Measurements from ENCODE around the gene MAPKAPK2. TPM values are rescaled to one million over a fixed set of nuclear protein-coding genes. Genes with fewer than 3 reads are reported as not detected.

MAPKAPK2 gene
- polyA plus RNA-seq, 1 donor (not counting 4 experiments of a cell fraction or from before 2014, with no cell fraction given), result 41.5 TPM

- Histone ChIP-seq H4K20me1 (ENCODE audit: control insufficient read depth, extremely low read depth, insufficient read depth, low read length) (no peaks in the 10 kb centered on the region), H3K9ac (ENCODE audit: control insufficient read depth, extremely low read depth, insufficient read depth, low read length) (no peak overlapping the region), H3K27ac (ENCODE audit: control insufficient read depth, insufficient read depth, low read length) (no peak overlapping the region), H3K4me2 (ENCODE audit: control insufficient read depth, extremely low read depth, insufficient read depth, low read depth, low read length) (no peak overlapping the region), H3K9me3 (ENCODE audit: control insufficient read depth, low read depth, low read length) (no peaks in the 10 kb centered on the region), H3K79me2 (ENCODE audit: control insufficient read depth, insufficient read depth, low read length) (no peaks in the 10 kb centered on the region), H3K4me1 (ENCODE audit: control insufficient read depth, extremely low read depth, insufficient read depth, low read length) (peaks cover 8% of the 10 kb centered on the region), H3K9me1 (ENCODE audit: control insufficient read depth, extremely low read depth, insufficient read depth, low read length) (no peaks in the 10 kb centered on the region), H3K4me3 (ENCODE audit: control insufficient read depth in 2 of 3, extremely low read depth in 1 of 3, insufficient read depth in 2 of 3, low read depth in 1 of 3, low read length in 3 of 3) (no peak overlapping the region), H3K27me3 (ENCODE audit: control insufficient read depth, extremely low read depth, insufficient read depth, low read length) (no peaks in the 10 kb centered on the region), H3K36me3 (ENCODE audit: control insufficient read depth in 2 of 2, extremely low read depth in 1 of 2, insufficient read depth in 2 of 2, low read length in 2 of 2) (peaks cover 9 to 12% of the 10 kb centered on the region in 2 experiments), H2AFZ (ENCODE audit: control insufficient read depth, low read length) (no peak overlapping the region)
- FAIRE-seq (no peak), DNase-seq (ENCODE audit: low read depth, low spot score) (no peak)
- dilution Hi-C loops (cut with MboI; ENCODE audit: extremely low pct_ligation_motif_present, low sequenced_read_pairs), result no loop called here
- TF ChIP-seq, protein P1, sequence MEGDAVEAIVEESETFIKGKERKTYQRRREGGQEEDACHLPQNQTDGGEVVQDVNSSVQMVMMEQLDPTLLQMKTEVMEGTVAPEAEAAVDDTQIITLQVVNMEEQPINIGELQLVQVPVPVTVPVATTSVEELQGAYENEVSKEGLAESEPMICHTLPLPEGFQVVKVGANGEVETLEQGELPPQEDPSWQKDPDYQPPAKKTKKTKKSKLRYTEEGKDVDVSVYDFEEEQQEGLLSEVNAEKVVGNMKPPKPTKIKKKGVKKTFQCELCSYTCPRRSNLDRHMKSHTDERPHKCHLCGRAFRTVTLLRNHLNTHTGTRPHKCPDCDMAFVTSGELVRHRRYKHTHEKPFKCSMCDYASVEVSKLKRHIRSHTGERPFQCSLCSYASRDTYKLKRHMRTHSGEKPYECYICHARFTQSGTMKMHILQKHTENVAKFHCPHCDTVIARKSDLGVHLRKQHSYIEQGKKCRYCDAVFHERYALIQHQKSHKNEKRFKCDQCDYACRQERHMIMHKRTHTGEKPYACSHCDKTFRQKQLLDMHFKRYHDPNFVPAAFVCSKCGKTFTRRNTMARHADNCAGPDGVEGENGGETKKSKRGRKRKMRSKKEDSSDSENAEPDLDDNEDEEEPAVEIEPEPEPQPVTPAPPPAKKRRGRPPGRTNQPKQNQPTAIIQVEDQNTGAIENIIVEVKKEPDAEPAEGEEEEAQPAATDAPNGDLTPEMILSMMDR (optimal IDR thresholded peaks at IDR 0.05 in 1 of 3, IDR thresholded peaks at IDR 0.05 in 1 of 3, conservative IDR thresholded peaks at IDR 0.05 in 1 of 3; ENCODE audit: extremely low read depth in 1 of 3, insufficient read depth in 2 of 3, low read length in 3 of 3), result no peak
These were observed 54.8 kb downstream of the MAPKAPK2 start for GRCh38 chr1:206739411-206740076.

DNA sequence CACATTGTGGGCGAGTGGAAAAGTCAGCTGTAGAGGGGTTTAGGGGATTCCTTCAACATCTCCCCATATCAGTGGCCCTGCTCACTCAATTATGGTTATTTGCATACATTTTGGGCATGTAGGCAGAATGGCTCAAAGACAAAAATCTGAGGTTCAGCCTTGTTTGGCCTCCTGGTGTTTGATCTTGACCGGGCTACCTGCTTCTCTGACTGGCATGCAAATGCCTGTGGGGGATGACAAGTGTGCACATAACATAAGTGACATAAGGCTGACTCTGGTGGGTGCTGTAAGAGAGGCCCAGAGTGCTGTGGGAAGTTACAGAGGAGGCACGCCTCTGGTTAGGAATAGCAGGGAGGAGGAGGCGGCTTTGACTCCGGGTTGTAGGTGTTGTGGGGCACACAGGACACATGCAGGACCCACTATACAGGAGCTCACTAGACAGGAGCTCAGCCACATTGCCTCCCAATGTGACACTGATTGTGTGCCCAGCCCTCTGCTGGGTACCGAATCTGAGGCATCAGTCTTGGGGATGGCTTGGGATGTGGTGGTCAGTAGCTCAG, 56.5 kb downstream of the MAPKAPK2 start:
- no peaks in the 10 kb centered on the region for H3K36me3 ChIP-seq (ENCODE audit: control insufficient read depth in 2 of 2, extremely low read depth in 1 of 2, insufficient read depth in 2 of 2, low read length in 2 of 2)
- no peaks in the 10 kb centered on the region for H3K9me1 ChIP-seq (ENCODE audit: control insufficient read depth, extremely low read depth, insufficient read depth, low read length)
- dilution Hi-C loops (cut with MboI; ENCODE audit: extremely low pct_ligation_motif_present, low sequenced_read_pairs), result no loop called here
- H3K4me2 ChIP-seq (ENCODE audit: control insufficient read depth, extremely low read depth, insufficient read depth, low read depth, low read length), result no peak overlapping the region
- H3K4me3 ChIP-seq (ENCODE audit: control insufficient read depth in 2 of 3, extremely low read depth in 1 of 3, insufficient read depth in 2 of 3, low read depth in 1 of 3, low read length in 3 of 3), result no peak overlapping the region
- H3K79me2 ChIP-seq (ENCODE audit: control insufficient read depth, insufficient read depth, low read length), result no peaks in the 10 kb centered on the region
- DNase-seq (ENCODE audit: low read depth, low spot score) (no peak), FAIRE-seq (no peak)
- TF ChIP-seq, protein P1 (optimal IDR thresholded peaks at IDR 0.05 in 1 of 3, IDR thresholded peaks at IDR 0.05 in 1 of 3, conservative IDR thresholded peaks at IDR 0.05 in 1 of 3; ENCODE audit: extremely low read depth in 1 of 3, insufficient read depth in 2 of 3, low read length in 3 of 3), result no peak
- TF ChIP-seq EZH2 (IDR thresholded peaks at IDR 0.05; ENCODE audit: low read length), result no peak
- H3K27me3 ChIP-seq (ENCODE audit: control insufficient read depth, extremely low read depth, insufficient read depth, low read length), result no peaks in the 10 kb centered on the region
- H4K20me1 ChIP-seq (ENCODE audit: control insufficient read depth, extremely low read depth, insufficient read depth, low read length), result no peaks in the 10 kb centered on the region
- H2AFZ ChIP-seq (ENCODE audit: control insufficient read depth, low read length), result no peak overlapping the region
- H3K4me1 ChIP-seq (ENCODE audit: control insufficient read depth, extremely low read depth, insufficient read depth, low read length), result peaks cover 8% of the 10 kb centered on the region
- H3K9me3 ChIP-seq (ENCODE audit: control insufficient read depth, low read depth, low read length), result no peaks in the 10 kb centered on the region
- H3K27ac ChIP-seq (ENCODE audit: control insufficient read depth, insufficient read depth, low read length), result no peak overlapping the region
- no peak overlapping the region for H3K9ac ChIP-seq (ENCODE audit: control insufficient read depth, extremely low read depth, insufficient read depth, low read length)
